Measurements from ENCODE around the gene FGFR2.

FGFR2 gene

GRCh38 chr10:121453160-121453559 lies 145.1 kb downstream of the FGFR2 start:
- TF ChIP-seq, protein P1, sequence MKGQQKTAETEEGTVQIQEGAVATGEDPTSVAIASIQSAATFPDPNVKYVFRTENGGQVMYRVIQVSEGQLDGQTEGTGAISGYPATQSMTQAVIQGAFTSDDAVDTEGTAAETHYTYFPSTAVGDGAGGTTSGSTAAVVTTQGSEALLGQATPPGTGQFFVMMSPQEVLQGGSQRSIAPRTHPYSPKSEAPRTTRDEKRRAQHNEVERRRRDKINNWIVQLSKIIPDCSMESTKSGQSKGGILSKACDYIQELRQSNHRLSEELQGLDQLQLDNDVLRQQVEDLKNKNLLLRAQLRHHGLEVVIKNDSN (IDR thresholded peaks at IDR 0.05) = no peak
- TF ChIP-seq REST (IDR thresholded peaks at IDR 0.05; ENCODE audit: low read depth) (no peak), YY1 (IDR thresholded peaks at IDR 0.05; ENCODE audit: low read depth) (no peak), EP300 (IDR thresholded peaks at IDR 0.05; ENCODE audit: borderline replicate concordance) (no peak), CREB1 (IDR thresholded peaks at IDR 0.05; ENCODE audit: low read depth) (no peak), TEAD4 (IDR thresholded peaks at IDR 0.05) (no peak), RAD21 (IDR thresholded peaks at IDR 0.05; ENCODE audit: low read depth) (no peak), CEBPB (IDR thresholded peaks at IDR 0.05) (no peak), TAF1 (IDR thresholded peaks at IDR 0.05; ENCODE audit: low read depth) (no peak), TCF12 (IDR thresholded peaks at IDR 0.05; ENCODE audit: low read depth) (no peak), EGR1 (IDR thresholded peaks at IDR 0.05) (no peak), NFIC (IDR thresholded peaks at IDR 0.05) (no peak), ZBTB7A (IDR thresholded peaks at IDR 0.05; ENCODE audit: low read depth) (no peak), FOXM1 (IDR thresholded peaks at IDR 0.05; ENCODE audit: borderline replicate concordance, low read depth) (no peak)
- TF ChIP-seq, protein P2, sequence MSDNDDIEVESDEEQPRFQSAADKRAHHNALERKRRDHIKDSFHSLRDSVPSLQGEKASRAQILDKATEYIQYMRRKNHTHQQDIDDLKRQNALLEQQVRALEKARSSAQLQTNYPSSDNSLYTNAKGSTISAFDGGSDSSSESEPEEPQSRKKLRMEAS (IDR thresholded peaks at IDR 0.05) = no peak

- TF ChIP-seq, protein P1 (IDR thresholded peaks at IDR 0.05) = no peak
- no peak for TF ChIP-seq CREB1 (IDR thresholded peaks at IDR 0.05; ENCODE audit: low read depth)
- TF ChIP-seq EP300 (IDR thresholded peaks at IDR 0.05; ENCODE audit: borderline replicate concordance) = no peak
- TF ChIP-seq, protein P2 (IDR thresholded peaks at IDR 0.05) = no peak
- no peak for TF ChIP-seq TEAD4 (IDR thresholded peaks at IDR 0.05)
- TF ChIP-seq REST (IDR thresholded peaks at IDR 0.05; ENCODE audit: low read depth) = no peak
- TF ChIP-seq TCF12 (IDR thresholded peaks at IDR 0.05; ENCODE audit: low read depth) = no peak
- TF ChIP-seq FOXM1 (IDR thresholded peaks at IDR 0.05; ENCODE audit: borderline replicate concordance, low read depth) = no peak
- TF ChIP-seq ZBTB7A (IDR thresholded peaks at IDR 0.05; ENCODE audit: low read depth) = no peak
- TF ChIP-seq TAF1 (IDR thresholded peaks at IDR 0.05; ENCODE audit: low read depth) = no peak
- no peak for TF ChIP-seq EGR1 (IDR thresholded peaks at IDR 0.05)
- TF ChIP-seq RAD21 (IDR thresholded peaks at IDR 0.05; ENCODE audit: low read depth) = no peak
- no peak for TF ChIP-seq CEBPB (IDR thresholded peaks at IDR 0.05)
- TF ChIP-seq YY1 (IDR thresholded peaks at IDR 0.05; ENCODE audit: low read depth) = no peak
Observed at GRCh38 chr10:121452581-121452980, 145.7 kb downstream of the FGFR2 start.

DNA sequence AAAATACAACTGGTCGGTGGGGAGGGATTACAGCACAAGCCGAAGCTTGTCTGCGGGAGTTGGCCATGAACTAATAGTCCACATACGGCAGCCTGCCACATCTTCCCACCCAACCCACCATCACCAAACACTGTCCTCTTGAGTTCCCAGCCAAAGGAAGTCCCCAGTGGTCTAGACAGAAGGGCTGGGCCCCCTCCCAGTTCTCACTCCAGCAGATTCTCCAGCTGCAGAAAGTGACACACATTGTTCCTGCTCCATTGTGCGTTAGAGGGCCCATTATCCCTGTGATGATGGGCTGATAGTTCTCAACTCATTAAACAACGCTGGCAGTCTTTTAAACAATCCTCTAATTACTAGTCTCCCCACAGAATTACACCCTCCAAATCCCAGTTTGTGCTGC lies 148.0 kb downstream of the FGFR2 start:
- no peak for TF ChIP-seq TCF12 (IDR thresholded peaks at IDR 0.05; ENCODE audit: low read depth)
- TF ChIP-seq RAD21 (IDR thresholded peaks at IDR 0.05; ENCODE audit: low read depth) = no peak
- no peak for TF ChIP-seq ZBTB7A (IDR thresholded peaks at IDR 0.05; ENCODE audit: low read depth)
- TF ChIP-seq YY1 (IDR thresholded peaks at IDR 0.05; ENCODE audit: low read depth) = no peak
- TF ChIP-seq, protein P2 (IDR thresholded peaks at IDR 0.05) = no peak
- no peak for TF ChIP-seq CREB1 (IDR thresholded peaks at IDR 0.05; ENCODE audit: low read depth)
- no peak for TF ChIP-seq NFIC (IDR thresholded peaks at IDR 0.05)
- no peak for TF ChIP-seq FOXM1 (IDR thresholded peaks at IDR 0.05; ENCODE audit: borderline replicate concordance, low read depth)
- no peak for TF ChIP-seq TAF1 (IDR thresholded peaks at IDR 0.05; ENCODE audit: low read depth)
- TF ChIP-seq TEAD4 (IDR thresholded peaks at IDR 0.05) = no peak
- TF ChIP-seq CEBPB (IDR thresholded peaks at IDR 0.05) = no peak
- TF ChIP-seq EP300 (IDR thresholded peaks at IDR 0.05; ENCODE audit: borderline replicate concordance) = no peak
- TF ChIP-seq EGR1 (IDR thresholded peaks at IDR 0.05) = no peak
- TF ChIP-seq, protein P1 (IDR thresholded peaks at IDR 0.05) = no peak
- TF ChIP-seq REST (IDR thresholded peaks at IDR 0.05; ENCODE audit: low read depth) = no peak

Measured in Ishikawa (cell line).